GM12878 (cell line): Measurements from ENCODE around the gene VSTM2L. TPM values are rescaled to one million over a fixed set of nuclear protein-coding genes. Genes with fewer than 3 reads are reported as not detected.

Source experiments
- ATAC-seq: fragments of 200-7000 bp; cut with Tn5 transposase; 3 replicates; pipeline ENCODE4 v1.9.1; 2020; ENCODE audit warnings: mild to moderate bottlenecking, moderate library complexity
- BruUV-seq: library from RNA; stranded (reverse); fragments of 400-500 nt; replicated peaks from 2 replicates; lab custom pipeline; 2021; lab: Mats Ljungman, UMichigan
- CTCF ChIA-PET: fragments of 300-600 bp; sonication (Branson Sonifier 250); formaldehyde crosslinking; extraction: SDS; loops from one replicate; lab custom pipeline; 2021; ENCODE audit warnings: inconsistent platforms; lab: Yijun Ruan, JAX
- POLR2A ChIA-PET: fragments of 350-600 bp; formaldehyde crosslinking; extraction: SDS; loops from one replicate; lab custom pipeline; 2021; ENCODE audit warnings: inconsistent platforms; lab: Charles Lee
- RAD21 ChIA-PET: fragments of 300-600 bp; sonication (Branson Sonifier 250); formaldehyde crosslinking; loops from one replicate; lab custom pipeline; 2023; ENCODE audit warnings: antibody characterized with exemption; ENCODE audit not compliant: unreplicated experiment; lab: Charles Lee
- SMC1A ChIA-PET: fragments of 300-600 bp; sonication (Branson Sonifier 250); formaldehyde crosslinking; loops from one replicate; lab custom pipeline; 2023; ENCODE audit not compliant: unreplicated experiment, uncharacterized antibody; lab: Charles Lee
- DNase-seq: peaks from one replicate; pipeline ENCODE4 v3.0.0-alpha.2; 2011; ENCODE audit warnings: low read depth, low spot score
- FAIRE-seq: peaks from 3 replicates; lab custom pipeline; 2011; peaks lifted over from hg19 to GRCh38; lab: Jason Lieb, UNC
- H2AFZ ChIP-seq: 2 replicates; pipeline ENCODE4 v1.6.0; 2011; ENCODE audit warnings: low read depth, low read length, control low read depth; ENCODE audit not compliant: control insufficient read depth
- H3K27ac ChIP-seq: 2 replicates; pipeline ENCODE4 v1.5.1; 2011; ENCODE audit warnings: control low read depth; ENCODE audit not compliant: control insufficient read depth, insufficient read depth
- H3K27me3 ChIP-seq, 2 experiments: replicated peaks in 1 of 2; 2 replicates each; pipeline versions ENCODE4 v1.6.0 to v1.6.1; 2011; ENCODE audit warnings: low read length in 1 of 2; ENCODE audit not compliant: control insufficient read depth in 2 of 2, insufficient read depth in 2 of 2
- H3K36me3 ChIP-seq, 2 experiments: 2 replicates each; pipeline ENCODE4 v1.5.1; 2011; ENCODE audit warnings: low read length in 1 of 2; ENCODE audit not compliant: control insufficient read depth in 2 of 2, insufficient read depth in 2 of 2
- H3K4me1 ChIP-seq: 2 replicates; pipeline ENCODE4 v1.6.1; 2011; ENCODE audit warnings: mild to moderate bottlenecking, low read length, moderate library complexity, mixed read lengths; ENCODE audit not compliant: control insufficient read depth, insufficient read depth
- H3K4me2 ChIP-seq: 2 replicates; pipeline ENCODE4 v1.6.0; 2011; ENCODE audit warnings: control low read depth; ENCODE audit not compliant: control insufficient read depth, insufficient read depth
- H3K4me3 ChIP-seq: fragments of 200-600 bp; sonication (generic); 2 replicates; pipeline ENCODE4 v1.5.1; 2016
- H3K79me2 ChIP-seq: 2 replicates; pipeline ENCODE4 v1.6.0; 2011; ENCODE audit warnings: low read length; ENCODE audit not compliant: control insufficient read depth, insufficient read depth
- H3K9ac ChIP-seq: 2 replicates; pipeline ENCODE4 v1.8.0; 2011; ENCODE audit warnings: low read length, control low read depth, mixed read lengths; ENCODE audit not compliant: control insufficient read depth, insufficient read depth
- H3K9me3 ChIP-seq: replicated peaks from 3 replicates; pipeline ENCODE4 v1.5.1; 2011; ENCODE audit warnings: mild to moderate bottlenecking, low read length; ENCODE audit not compliant: control insufficient read depth, insufficient read depth
- H4K20me1 ChIP-seq: 2 replicates; pipeline ENCODE4 v1.6.0; 2011; ENCODE audit not compliant: control insufficient read depth, insufficient read depth
- CBX3 ChIP-seq: fragments of 200-600 bp; sonication (generic); IDR thresholded peaks from 2 replicates; pipeline ENCODE4 v1.6.1; 2016; ENCODE audit warnings: low read depth, borderline replicate concordance
- CHD1 ChIP-seq: IDR thresholded peaks from 2 replicates; pipeline ENCODE4 v1.6.1; 2012; ENCODE audit warnings: low read depth, low read length, improper control_type of control experiment
- E4F1 ChIP-seq: fragments of 450-650 bp; IDR thresholded peaks from 2 replicates; pipeline ENCODE4 v1.6.1; 2018; ENCODE audit warnings: borderline replicate concordance, mild to moderate bottlenecking; ENCODE audit not compliant: partially characterized antibody
- FOXK2 ChIP-seq: fragments of 450-650 bp; IDR thresholded peaks from 2 replicates; pipeline ENCODE4 v1.6.1; 2017; ENCODE audit warnings: mild to moderate bottlenecking, moderate library complexity
- IKZF2 ChIP-seq, 2 experiments: fragments of 450-650 bp; IDR thresholded peaks; 2 replicates each; pipeline ENCODE4 v1.6.1; 2017; ENCODE audit warnings: mild to moderate bottlenecking in 2 of 2, moderate library complexity in 2 of 2
- LARP7 ChIP-seq: fragments of 450-650 bp; IDR thresholded peaks from 2 replicates; pipeline ENCODE4 v1.6.1; 2017; ENCODE audit warnings: mild to moderate bottlenecking
- MEF2A ChIP-seq: IDR thresholded peaks from 2 replicates; pipeline ENCODE4 v1.6.1; 2011; ENCODE audit warnings: low read depth, mild to moderate bottlenecking, low read length, moderate library complexity; ENCODE audit not compliant: insufficient read depth
- MTA3 ChIP-seq: IDR thresholded peaks from 2 replicates; pipeline ENCODE4 v1.6.1; 2012; ENCODE audit warnings: low read length, inconsistent platforms, borderline replicate concordance
- NFXL1 ChIP-seq: fragments of 450-650 bp; IDR thresholded peaks from 2 replicates; pipeline ENCODE4 v1.6.1; 2017; ENCODE audit warnings: antibody characterized with exemption, mild to moderate bottlenecking, borderline replicate concordance
- NKRF ChIP-seq: fragments of 450-650 bp; conservative IDR thresholded peaks from 2 replicates; pipeline ENCODE4 v1.6.1; 2017; ENCODE audit warnings: mild to moderate bottlenecking, moderate library complexity
- PAX5 ChIP-seq: IDR thresholded peaks from 2 replicates; pipeline ENCODE4 v1.6.1; 2011; ENCODE audit warnings: low read depth, low read length, borderline replicate concordance
- SUPT20H ChIP-seq: IDR thresholded peaks from 2 replicates; pipeline ENCODE4 v1.6.1; 2011; ENCODE audit warnings: low read depth, mild to moderate bottlenecking, low read length, moderate library complexity, borderline replicate concordance; ENCODE audit not compliant: control insufficient read depth
- TARDBP ChIP-seq: IDR thresholded peaks from 2 replicates; pipeline ENCODE4 v1.6.1; 2016; ENCODE audit warnings: borderline replicate concordance
- ZNF207 ChIP-seq: fragments of 450-650 bp; IDR thresholded peaks from 2 replicates; pipeline ENCODE4 v1.6.1; 2014; ENCODE audit warnings: antibody characterized with exemption, mild to moderate bottlenecking, borderline replicate concordance
- WGBS: methylation state at CpG from one replicate; pipeline ENCODE4 v1.1.6; 2016; ENCODE audit warnings: low lambda C conversion rate; ENCODE audit not compliant: insufficient replicate concordance, insufficient coverage; ENCODE audit errors: missing lambda C conversion rate; 5-methylcytosine and 5-hydroxymethylcytosine counted together
- in situ Hi-C: fragments of 300-500 bp; cut with MboI; formaldehyde crosslinking; loops from 9 replicates; pipeline ENCODE4 v1.14.3; 2018; ENCODE audit warnings: mixed read lengths
- intact Hi-C: fragments of 100-400 bp; cut with micrococcal nuclease; formaldehyde crosslinking; loops from one replicate; pipeline ENCODE4 v1.14.2; 2022; ENCODE audit not compliant: unreplicated experiment
- polyA plus RNA-seq, 11 experiments: library from polyadenylated mRNA; depleted of rRNA in 4 of 11; unstranded in 6 of 11; stranded (reverse) in 5 of 11; fragments of >200 nt; fragmentation: Nextera tagmentation in 4 of 11; fragmentation: Illumina TruSeq in 1 of 11; extraction: Ambion mirVana in 4 of 11; extraction: Trizol in 1 of 11; gene quantifications; 1 replicate in 1 of 11; 2 replicates in 10 of 11; pipeline versions ENCODE4 v1.2.1 to v1.2.3, GENCODE V29; 2011 to 2016; ENCODE audit warnings: inconsistent platforms in 2 of 11, missing spikeins in 2 of 11, low read depth in 1 of 11
- total RNA-seq, 4 experiments: library from RNA; depleted of rRNA in 3 of 4; stranded (reverse); fragments of >200 nt in 3 of 4; fragmentation: Illumina TruSeq in 1 of 4; extraction: Trizol in 1 of 4; gene quantifications; 2 replicates each; pipeline versions ENCODE4 v1.2.1 to v1.2.3, GENCODE V29; 2013 to 2021

Gene VSTM2L
- total and polyA plus RNA-seq, 10 of the 15 experiments (the other 5 are each of a cell fraction or from before 2014, with no cell fraction given), result 0.05 to 1.5 (median 0.63) TPM; not detected in 2

- ATAC-seq, result no peak
- intact Hi-C loops, result no loop called here
- ChIA-PET SMC1A (no interaction called here), RAD21 (no interaction called here), CTCF (interaction anchor here (1.6 kb wide), 1 partner anchor 25 kb away, joined by 3 read pairs; no protein-coding TSS in a partner anchor), POLR2A (no interaction called here)
- no TSS peak for BruUV-seq
- Histone ChIP-seq H2AFZ (no peak overlapping the region), H3K79me2 (no peaks in the 10 kb centered on the region), H3K27ac (no peak overlapping the region), H3K36me3 (peaks cover 3 to 6% of the 10 kb centered on the region in 2 experiments; a peak in 3 of 4 replicates), H3K27me3 (no peaks in the 10 kb centered on the region), H3K4me2 (no peak overlapping the region), H3K4me1 (no peaks in the 10 kb centered on the region), H4K20me1 (no peaks in the 10 kb centered on the region), H3K9me3 (no peaks in the 10 kb centered on the region), H3K9ac (no peak overlapping the region), H3K4me3 (no peak overlapping the region)
- no peak for DNase-seq
- TF ChIP-seq CBX3, result no peak
- TF ChIP-seq SUPT20H, result no peak
- no peak for TF ChIP-seq MEF2A
- TF ChIP-seq FOXK2, result no peak
- no peak for TF ChIP-seq CHD1
- TF ChIP-seq NFXL1, result no peak
- in situ Hi-C loops, result no loop called here
- no peak for FAIRE-seq
- WGBS, result 96% methylated on average over 24 of the region's 24 CpGs
These were observed 27.3 kb upstream of the VSTM2L start for GRCh38 chr20:37875460-37876175.

GRCh38 chr20:37876863-37877262 is 26.1 kb upstream of the VSTM2L start:
- no peak overlapping the region for H2AFZ ChIP-seq
- H4K20me1 ChIP-seq, result no peaks in the 10 kb centered on the region
- 84% methylated on average over 7 of the region's 7 CpGs for WGBS
- POLR2A ChIA-PET, result no interaction called here
- no peaks in the 10 kb centered on the region for H3K9me3 ChIP-seq
- no TSS peak for BruUV-seq
- no peak overlapping the region for H3K27ac ChIP-seq
- H3K79me2 ChIP-seq, result no peaks in the 10 kb centered on the region
- H3K27me3 ChIP-seq, result no peaks in the 10 kb centered on the region
- RAD21 ChIA-PET, result no interaction called here
- DNase-seq, result no peak
- SMC1A ChIA-PET, result interaction anchor here (1.5 kb wide), 1 partner anchor 301 kb away, joined by 3 read pairs; no protein-coding TSS in a partner anchor
- H3K9ac ChIP-seq, result no peak overlapping the region
- no peak overlapping the region for H3K4me3 ChIP-seq
- FAIRE-seq, result no peak
- in situ Hi-C loops, result no loop called here
- no peak overlapping the region for H3K4me2 ChIP-seq
- ATAC-seq, result no peak
- H3K36me3 ChIP-seq, result peaks cover 2 to 4% of the 10 kb centered on the region in 2 experiments; a peak in 3 of 4 replicates
- H3K4me1 ChIP-seq, result no peaks in the 10 kb centered on the region
- intact Hi-C loops, result no loop called here
- CTCF ChIA-PET, result no interaction called here
- TF ChIP-seq TARDBP (no peak), E4F1 (no peak), ZNF207 (no peak), NKRF (no peak), IKZF2 (IDR thresholded peaks at IDR 0.05) (no peak), LARP7 (no peak), PAX5 (no peak), MTA3 (no peak)
